Measurements from ENCODE around the gene DPH6.
A peak's percentile ranks its signal among the peaks of the same experiment; 100 is the strongest.
"Not testable (repeated sequence)": the region's sequence is repeated elsewhere in the genome, so short reads cannot be mapped to it uniquely, and the experiment has no call there.

Gene DPH6

GRCh38 chr15:35379972-35380371, 166.0 kb downstream of the DPH6 start:
- no peak for DNase-seq (ENCODE audit: low read depth)
- H3K4me3 ChIP-seq (ENCODE audit: low read depth, low read length), result no peak overlapping the region

GRCh38 chr15:35378454-35378853, 167.5 kb downstream of the DPH6 start:
- H3K4me3 ChIP-seq (ENCODE audit: low read depth, low read length); DNase-seq (ENCODE audit: low read depth): not testable (repeated sequence)

GRCh38 chr15:35376707-35377106, 169.3 kb downstream of the DPH6 start:
- H3K4me3 ChIP-seq (ENCODE audit: low read depth, low read length), result no peak overlapping the region
- DNase-seq (ENCODE audit: low read depth), result no peak

- H3K4me3 ChIP-seq (ENCODE audit: low read depth, low read length), result no peak overlapping the region
- DNase-seq (ENCODE audit: low read depth), result no peak
Observed at GRCh38 chr15:35374661-35375060, 171.3 kb downstream of the DPH6 start.

GRCh38 chr15:35362195-35362829, 183.7 kb downstream of the DPH6 start:
- H3K4me3 ChIP-seq (ENCODE audit: low read depth, low read length), result no peak overlapping the region
- peak; percentile 51 for DNase-seq (ENCODE audit: low read depth)

- no peak for DNase-seq (ENCODE audit: low read depth)
- H3K4me3 ChIP-seq (ENCODE audit: low read depth, low read length), result no peak overlapping the region
Observed at GRCh38 chr15:35358824-35359223, 187.1 kb downstream of the DPH6 start.

GRCh38 chr15:35351059-35351458, 194.9 kb downstream of the DPH6 start:
- no peak overlapping the region for H3K4me3 ChIP-seq (ENCODE audit: low read depth, low read length)
- DNase-seq (ENCODE audit: low read depth), result no peak

- H3K4me3 ChIP-seq (ENCODE audit: low read depth, low read length), result no peak overlapping the region
- no peak for DNase-seq (ENCODE audit: low read depth)
Observed at GRCh38 chr15:35349916-35350315, 196.0 kb downstream of the DPH6 start.

- DNase-seq (ENCODE audit: low read depth), result no peak
- no peak overlapping the region for H3K4me3 ChIP-seq (ENCODE audit: low read depth, low read length)
Observed at GRCh38 chr15:35330916-35331315, 215.0 kb downstream of the DPH6 start.

- no peak for DNase-seq (ENCODE audit: low read depth)
Observed at GRCh38 chr15:35330048-35330695, 215.8 kb downstream of the DPH6 start.

GRCh38 chr15:35329521-35329961, 216.4 kb downstream of the DPH6 start:
- DNase-seq (ENCODE audit: low read depth), result peak; percentile 79
- H3K4me3 ChIP-seq (ENCODE audit: low read depth, low read length), result no peak overlapping the region

More at GRCh38 chr15:35330048-35330695, 215.8 kb downstream of the DPH6 start:
- H3K4me3 ChIP-seq (ENCODE audit: low read depth, low read length), result no peak overlapping the region

- not testable (repeated sequence) for H3K4me3 ChIP-seq (ENCODE audit: low read depth, low read length); DNase-seq (ENCODE audit: low read depth)
Observed at GRCh38 chr15:35328836-35329235, 217.1 kb downstream of the DPH6 start.

- H3K4me3 ChIP-seq (ENCODE audit: low read depth, low read length), result no peak overlapping the region
- DNase-seq (ENCODE audit: low read depth), result no peak
Observed at GRCh38 chr15:35327789-35328188, 218.2 kb downstream of the DPH6 start.

GRCh38 chr15:35325374-35325941, 220.5 kb downstream of the DPH6 start:
- H3K4me3 ChIP-seq (ENCODE audit: low read depth, low read length), result no peak overlapping the region
- no peak for DNase-seq (ENCODE audit: low read depth)

- no peak for DNase-seq (ENCODE audit: low read depth)
- H3K4me3 ChIP-seq (ENCODE audit: low read depth, low read length), result no peak overlapping the region
Observed at GRCh38 chr15:35323141-35323540, 222.8 kb downstream of the DPH6 start.

GRCh38 chr15:35321926-35322325, 224.0 kb downstream of the DPH6 start:
- no peak for DNase-seq (ENCODE audit: low read depth)
- H3K4me3 ChIP-seq (ENCODE audit: low read depth, low read length), result no peak overlapping the region

- H3K4me3 ChIP-seq (ENCODE audit: low read depth, low read length), result no peak overlapping the region
- DNase-seq (ENCODE audit: low read depth), result no peak
Observed at GRCh38 chr15:35320911-35321310, 225.1 kb downstream of the DPH6 start.

Measured in skeletal muscle cell (primary cell).